Epithelial cell of proximal tubule (primary cell): ENCODE results near the gene DGKI. TPM values are rescaled to one million over a fixed set of nuclear protein-coding genes. Genes with fewer than 3 reads are reported as not detected.
"Not testable (repeated sequence)": the region's sequence is repeated elsewhere in the genome, so short reads cannot be mapped to it uniquely, and the experiment has no call there.

ENCODE experiments used
- DNase-seq: peaks from one replicate; pipeline ENCODE4 v3.0.0-alpha.2; 2011; ENCODE audit warnings: low read depth
- H3K4me3 ChIP-seq: 2 replicates; pipeline ENCODE4 v1.5.1; 2011; ENCODE audit warnings: low read depth, mild to moderate bottlenecking, low read length
- total RNA-seq: library from RNA; depleted of rRNA; stranded (reverse); fragments of >200 nt; gene quantifications from 2 replicates; pipeline ENCODE4 v1.2.3, GENCODE V29; 2015
- TF ChIP-seq, protein P1 (sequence below): conservative IDR thresholded peaks from 2 replicates; pipeline ENCODE4 v1.5.1; 2012; ENCODE audit warnings: low read depth, mild to moderate bottlenecking, low read length

Gene DGKI
- total RNA-seq, 1 donor from 2014 or later = 0.69 TPM

DNA sequence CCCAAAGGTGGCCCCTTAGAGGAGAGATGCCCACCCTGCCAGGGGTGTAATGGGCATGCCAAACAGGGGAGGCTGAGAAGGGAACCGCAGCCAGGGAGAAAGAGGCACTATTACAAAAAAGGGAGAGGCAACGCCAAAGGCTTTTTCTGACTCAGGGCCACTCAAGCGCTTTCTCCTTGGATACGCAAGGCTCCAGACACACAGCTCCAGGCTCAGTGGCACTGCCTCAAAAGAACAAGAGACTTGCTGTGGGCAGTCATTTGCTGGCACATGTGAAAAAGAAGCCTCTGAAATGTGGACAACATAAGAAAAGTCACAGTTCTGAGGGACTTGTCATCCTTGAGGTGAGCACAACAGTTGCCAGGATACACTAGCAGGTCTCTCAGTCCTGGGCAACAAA lies 128.4 kb downstream of the DGKI start:
- no peak overlapping the region for H3K4me3 ChIP-seq
- DNase-seq = no peak
- TF ChIP-seq, protein P1, sequence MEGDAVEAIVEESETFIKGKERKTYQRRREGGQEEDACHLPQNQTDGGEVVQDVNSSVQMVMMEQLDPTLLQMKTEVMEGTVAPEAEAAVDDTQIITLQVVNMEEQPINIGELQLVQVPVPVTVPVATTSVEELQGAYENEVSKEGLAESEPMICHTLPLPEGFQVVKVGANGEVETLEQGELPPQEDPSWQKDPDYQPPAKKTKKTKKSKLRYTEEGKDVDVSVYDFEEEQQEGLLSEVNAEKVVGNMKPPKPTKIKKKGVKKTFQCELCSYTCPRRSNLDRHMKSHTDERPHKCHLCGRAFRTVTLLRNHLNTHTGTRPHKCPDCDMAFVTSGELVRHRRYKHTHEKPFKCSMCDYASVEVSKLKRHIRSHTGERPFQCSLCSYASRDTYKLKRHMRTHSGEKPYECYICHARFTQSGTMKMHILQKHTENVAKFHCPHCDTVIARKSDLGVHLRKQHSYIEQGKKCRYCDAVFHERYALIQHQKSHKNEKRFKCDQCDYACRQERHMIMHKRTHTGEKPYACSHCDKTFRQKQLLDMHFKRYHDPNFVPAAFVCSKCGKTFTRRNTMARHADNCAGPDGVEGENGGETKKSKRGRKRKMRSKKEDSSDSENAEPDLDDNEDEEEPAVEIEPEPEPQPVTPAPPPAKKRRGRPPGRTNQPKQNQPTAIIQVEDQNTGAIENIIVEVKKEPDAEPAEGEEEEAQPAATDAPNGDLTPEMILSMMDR = no peak

DNA sequence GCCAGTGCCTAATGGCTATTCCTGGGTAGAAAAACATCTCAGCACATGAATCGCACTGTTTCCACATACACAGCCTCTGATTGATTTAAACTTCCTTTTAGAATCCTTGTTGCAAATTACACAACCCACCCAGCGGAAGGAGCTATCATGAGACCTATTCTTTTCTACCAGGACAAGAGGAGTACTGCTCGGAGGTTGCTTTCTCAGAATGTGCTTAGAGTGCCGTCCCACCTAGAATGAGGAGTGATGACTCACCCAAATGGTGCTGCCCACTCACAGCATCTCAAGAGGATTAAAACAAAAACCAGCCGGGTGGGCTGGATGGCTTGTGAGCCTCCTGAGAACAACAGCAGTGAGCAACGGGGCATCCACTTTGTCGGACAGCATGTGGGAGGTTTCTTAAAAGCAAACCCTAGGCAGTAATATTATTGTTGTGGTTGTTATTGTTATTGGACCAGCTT lies 128.9 kb downstream of the DGKI start:
- DNase-seq = no peak
- no peak overlapping the region for H3K4me3 ChIP-seq
- TF ChIP-seq, protein P1 = no peak

DNA sequence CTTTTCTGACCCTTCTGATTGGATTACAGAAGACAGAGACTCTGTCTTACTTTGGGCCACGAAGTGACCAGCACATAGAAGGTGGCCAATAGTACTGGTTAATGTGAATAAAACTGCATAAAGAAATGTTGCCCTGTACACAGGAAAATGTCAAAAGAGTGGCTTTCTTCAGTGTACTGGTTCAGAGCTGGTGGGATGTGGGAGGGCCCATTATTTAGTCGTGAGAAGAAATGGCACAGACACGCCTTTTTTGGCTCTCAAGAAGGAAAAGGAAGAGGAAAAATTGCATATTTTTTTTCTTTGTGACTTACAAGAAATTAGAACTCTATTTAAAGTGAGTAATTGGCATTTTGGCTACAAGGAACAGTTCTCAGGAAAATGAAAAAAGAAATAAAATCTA lies 129.7 kb downstream of the DGKI start:
- TF ChIP-seq, protein P1 = no peak
- no peak for DNase-seq
- H3K4me3 ChIP-seq = no peak overlapping the region

DNA sequence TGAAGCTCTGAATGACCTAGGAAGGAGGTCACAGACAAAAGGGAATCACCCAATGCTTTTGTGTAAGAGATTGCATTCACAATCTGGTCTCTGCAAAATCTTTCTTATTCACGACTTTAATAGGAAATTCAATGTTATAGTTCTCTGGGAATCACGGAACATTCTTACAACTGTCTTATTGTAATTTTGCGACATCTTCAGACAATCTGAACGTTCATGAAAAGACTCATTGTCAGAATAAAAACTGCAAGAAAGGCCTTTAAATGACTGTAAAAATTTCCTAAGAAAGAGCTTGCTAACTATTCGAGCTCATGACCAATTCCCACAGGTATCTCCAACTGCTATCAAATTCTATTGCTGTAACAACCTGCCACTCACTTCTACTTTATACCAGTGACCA lies 130.7 kb downstream of the DGKI start:
- TF ChIP-seq, protein P1 = no peak

DNA sequence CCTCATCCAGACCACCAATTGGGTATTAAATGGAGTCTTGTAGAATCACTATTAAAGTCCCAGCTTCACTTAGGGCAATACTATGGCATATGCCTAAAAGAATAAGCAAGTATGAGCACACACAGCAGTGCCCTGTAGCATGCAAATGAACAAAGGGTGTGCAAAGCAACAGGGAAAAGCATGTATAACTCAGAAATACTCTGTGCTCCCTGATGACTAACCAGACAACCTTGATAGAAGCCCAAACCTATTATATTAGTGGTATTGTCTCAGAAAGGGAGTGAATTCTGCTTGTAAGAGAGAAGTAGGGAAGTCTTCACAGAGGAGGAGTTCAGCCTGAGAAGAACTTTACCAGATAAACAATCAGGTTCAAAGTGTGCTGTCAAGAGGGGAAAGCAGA lies 131.2 kb downstream of the DGKI start:
- DNase-seq = no peak
- H3K4me3 ChIP-seq = no peak overlapping the region
- TF ChIP-seq, protein P1 = no peak

More for the DNA sequence above, 130.7 kb downstream of the DGKI start:
- no peak overlapping the region for H3K4me3 ChIP-seq
- DNase-seq = no peak

DNA sequence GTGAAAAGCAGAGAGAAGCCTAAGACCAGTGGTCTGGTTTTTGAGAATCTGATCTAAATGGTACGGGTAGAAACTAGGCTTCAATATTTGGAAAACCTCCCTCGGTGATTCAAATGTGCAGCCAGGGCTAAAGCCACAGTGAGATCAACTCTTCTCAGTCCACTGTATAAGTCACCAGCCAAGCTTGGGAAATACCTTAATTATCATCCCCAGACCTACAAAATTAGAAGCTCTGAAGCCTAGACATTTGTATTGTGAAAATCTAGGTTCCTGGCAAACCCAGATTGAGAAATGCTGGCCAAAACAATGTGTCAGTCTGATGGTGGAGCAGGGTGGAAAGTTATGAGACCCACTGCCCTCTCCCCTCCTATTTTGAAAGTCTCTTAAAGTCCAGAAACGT lies 131.7 kb downstream of the DGKI start:
- H3K4me3 ChIP-seq = no peak overlapping the region
- DNase-seq = no peak
- TF ChIP-seq, protein P1 = no peak

DNA sequence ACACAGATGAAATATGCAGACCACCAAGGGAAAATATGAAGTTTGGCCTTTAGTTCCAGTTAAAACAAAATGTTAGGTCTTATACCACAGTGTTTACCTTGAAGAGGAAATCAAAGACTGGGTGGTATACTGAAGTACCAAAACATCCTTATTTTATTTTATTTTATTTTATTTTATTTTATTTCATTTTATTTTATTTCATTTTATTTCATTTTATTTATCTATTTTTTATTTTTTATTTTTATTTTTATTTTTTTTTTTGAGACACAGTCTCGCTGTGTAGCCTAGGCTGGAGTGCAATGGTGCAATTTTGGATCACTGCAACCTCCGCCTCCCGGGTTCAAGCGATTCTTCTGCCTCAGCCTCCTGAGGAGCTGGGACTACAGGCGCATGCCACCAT lies 140.4 kb downstream of the DGKI start:
- not testable (repeated sequence) for DNase-seq, H3K4me3 ChIP-seq
